VCaP (cell line): ENCODE results near the gene COL5A2.

ENCODE experiments used
- H3K27ac ChIP-seq: fragments of 450-650 bp; 2 replicates; pipeline ENCODE4 v1.5.1; 2017
- CTCF ChIP-seq: fragments of 450-650 bp; conservative IDR thresholded peaks from 2 replicates; pipeline ENCODE4 v1.5.1; 2017; ENCODE audit warnings: mild to moderate bottlenecking, moderate library complexity

The COL5A2 gene

GRCh38 chr2:188983427-188984064 is 196.0 kb downstream of the COL5A2 start:
- no peak overlapping the region for H3K27ac ChIP-seq
- peak; percentile 59 for TF ChIP-seq CTCF
